Fibroblast of lung (primary cell): ENCODE measurements around the gene SUPT20HL2. TPM values are rescaled to one million over a fixed set of nuclear protein-coding genes. Genes with fewer than 3 reads are reported as not detected.
"Not testable (repeated sequence)": the region's sequence is repeated elsewhere in the genome, so short reads cannot be mapped to it uniquely, and the experiment has no call there.

ENCODE experiments used
- DNase-seq, 2 donors: peaks; one replicate each; pipeline versions ENCODE4 v3.0.0 to v3.0.0-alpha.2; 2010; ENCODE audit warnings: low read depth in 2 of 2
- H2AFZ ChIP-seq: 2 replicates; pipeline ENCODE4 v1.5.1; 2012; ENCODE audit warnings: low read length, control low read depth, inconsistent platforms
- H3K27ac ChIP-seq: 2 replicates; pipeline ENCODE4 v1.5.1; 2011; ENCODE audit warnings: low read length, control low read depth; ENCODE audit not compliant: insufficient read depth
- H3K27me3 ChIP-seq: 2 replicates; pipeline ENCODE4 v1.5.1; 2011; ENCODE audit warnings: mild to moderate bottlenecking, low read length; ENCODE audit not compliant: control insufficient read depth, insufficient read depth
- H3K36me3 ChIP-seq: 2 replicates; pipeline ENCODE4 v1.5.1; 2011; ENCODE audit warnings: low read length; ENCODE audit not compliant: control insufficient read depth, insufficient read depth
- H3K4me1 ChIP-seq: 2 replicates; pipeline ENCODE4 v1.5.1; 2011; ENCODE audit warnings: low read length; ENCODE audit not compliant: control insufficient read depth, insufficient read depth; ENCODE audit errors: extremely low read depth
- H3K4me2 ChIP-seq: 2 replicates; pipeline ENCODE4 v1.5.1; 2011; ENCODE audit warnings: low read length, control low read depth; ENCODE audit not compliant: insufficient read depth; ENCODE audit errors: extremely low read depth
- H3K4me3 ChIP-seq, 4 experiments: fragments of 200-600 bp in 1 of 4; sonication (generic) in 1 of 4; replicated peaks in 1 of 4; 2 replicates each; pipeline ENCODE4 v1.5.1; 2011 to 2016; ENCODE audit warnings: low read length in 4 of 4, low read depth in 3 of 4, mild to moderate bottlenecking in 3 of 4, control low read depth in 2 of 4, inconsistent platforms in 1 of 4, mixed read lengths in 1 of 4; ENCODE audit not compliant: insufficient read depth in 1 of 4; ENCODE audit errors: control extremely low read depth in 1 of 4
- H3K79me2 ChIP-seq: 2 replicates; pipeline ENCODE4 v1.5.1; 2012; ENCODE audit warnings: mild to moderate bottlenecking, low read length, inconsistent platforms; ENCODE audit not compliant: control insufficient read depth, insufficient read depth
- H3K9ac ChIP-seq: 2 replicates; pipeline ENCODE4 v1.5.1; 2011; ENCODE audit warnings: mild to moderate bottlenecking, low read length, control low read depth; ENCODE audit not compliant: insufficient read depth
- H3K9me3 ChIP-seq: 2 replicates; pipeline ENCODE4 v1.5.1; 2012; ENCODE audit warnings: low read depth, low read length; ENCODE audit not compliant: control insufficient read depth, insufficient read depth
- H4K20me1 ChIP-seq: 2 replicates; pipeline ENCODE4 v1.5.1; 2011; ENCODE audit warnings: low read length; ENCODE audit not compliant: control insufficient read depth, insufficient read depth; ENCODE audit errors: extremely low read depth
- CTCF ChIP-seq, 2 donors: IDR thresholded peaks in 1 of 2; conservative IDR thresholded peaks in 1 of 2; 1 replicate in 1 of 2; 2 replicates in 1 of 2; pipeline ENCODE4 v1.5.1; 2011 to 2012; ENCODE audit warnings: low read length in 2 of 2, control low read depth in 1 of 2, inconsistent platforms in 1 of 2, low read depth in 1 of 2, mild to moderate bottlenecking in 1 of 2
- EZH2 ChIP-seq: IDR thresholded peaks from 2 replicates; pipeline ENCODE4 v1.5.1; 2012; ENCODE audit warnings: low read length, control low read depth, mild to moderate bottlenecking; ENCODE audit errors: missing control alignments
- polyA minus RNA-seq: library from RNA; depleted of rRNA, polyadenylated mRNA; stranded (reverse); fragments of >200 nt; gene quantifications from 2 replicates; pipeline ENCODE4 v1.2.3, GENCODE V29; 2011; ENCODE audit warnings: low replicate concordance
- polyA plus RNA-seq, 2 donors: library from polyadenylated mRNA; depleted of rRNA in 1 of 2; stranded (reverse) in 1 of 2; unstranded in 1 of 2; fragments of >200 nt; gene quantifications; 2 replicates each; pipeline ENCODE4 v1.2.1, GENCODE V29; 2011 to 2012; ENCODE audit warnings: missing spikeins in 1 of 2
- total RNA-seq: library from RNA; depleted of rRNA; stranded (reverse); fragments of >200 nt; gene quantifications from 2 replicates; pipeline ENCODE4 v1.2.1, GENCODE V29; 2014

SUPT20HL2 gene
- total RNA-seq (not detected in 2 replicates), polyA plus RNA-seq (not detected in 2 replicates), polyA minus RNA-seq (not detected in 2 replicates)
- not detected in 2 replicates for polyA plus RNA-seq (2012)

DNA sequence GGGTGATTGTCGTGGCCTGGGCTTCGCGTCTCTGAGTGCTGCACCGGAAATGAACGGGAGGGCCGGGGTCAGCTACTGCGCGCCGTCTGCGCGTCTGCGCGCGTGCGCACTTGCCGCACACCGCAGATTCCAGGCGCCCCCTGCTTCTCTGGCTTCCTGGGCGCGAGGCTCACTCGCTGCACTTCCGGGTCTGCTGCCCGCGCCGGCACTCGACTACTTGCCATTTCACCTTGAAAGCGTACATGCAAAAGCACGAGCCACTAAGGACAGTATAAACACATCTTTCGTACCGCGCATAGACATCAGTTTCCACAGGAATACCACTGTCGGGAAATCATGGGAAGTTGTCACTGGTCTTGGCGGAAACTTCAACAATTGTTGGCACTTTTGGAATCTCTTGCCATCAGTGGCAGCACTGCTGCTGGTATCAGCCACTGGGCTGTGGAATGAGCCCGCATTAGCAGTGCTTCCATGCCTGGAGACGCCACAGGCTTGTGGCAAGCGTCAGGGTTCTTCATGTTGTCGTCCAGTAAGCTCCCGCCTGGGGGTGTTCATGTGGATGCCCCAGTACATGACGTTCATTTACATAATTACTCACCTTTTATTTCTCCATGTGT, at the start of gene SUPT20HL2:
Gene SUPT20HL2 (minus strand): TSS at position 51 of the 617 bp plus-strand sequence. CDS start 754 bp downstream, outside the sequence.
- H3K4me2 ChIP-seq: no peak within 1 kb of the TSS
- no peaks in the 10 kb centered on the region for H3K79me2 ChIP-seq
- no peaks in the 10 kb centered on the region for H3K36me3 ChIP-seq
- H3K9me3 ChIP-seq: no peaks in the 10 kb centered on the region
- H3K27ac ChIP-seq: no peak within 1 kb of the TSS
- no peaks in the 10 kb centered on the region for H4K20me1 ChIP-seq
- no peak for TF ChIP-seq CTCF (conservative IDR thresholded peaks at IDR 0.05 in 1 of 2, IDR thresholded peaks at IDR 0.05 in 1 of 2; ENCODE audit: low read depth in 1 of 2, low read length in 2 of 2)
- no peak for TF ChIP-seq EZH2
- no peak for DNase-seq
- H3K9ac ChIP-seq: no peak within 1 kb of the TSS
- H3K27me3 ChIP-seq: no peaks in the 10 kb centered on the region
- no peaks in the 10 kb centered on the region for H3K4me1 ChIP-seq
- no peak within 1 kb of the TSS for H2AFZ ChIP-seq
- no peak within 1 kb of the TSS for H3K4me3 ChIP-seq

DNA sequence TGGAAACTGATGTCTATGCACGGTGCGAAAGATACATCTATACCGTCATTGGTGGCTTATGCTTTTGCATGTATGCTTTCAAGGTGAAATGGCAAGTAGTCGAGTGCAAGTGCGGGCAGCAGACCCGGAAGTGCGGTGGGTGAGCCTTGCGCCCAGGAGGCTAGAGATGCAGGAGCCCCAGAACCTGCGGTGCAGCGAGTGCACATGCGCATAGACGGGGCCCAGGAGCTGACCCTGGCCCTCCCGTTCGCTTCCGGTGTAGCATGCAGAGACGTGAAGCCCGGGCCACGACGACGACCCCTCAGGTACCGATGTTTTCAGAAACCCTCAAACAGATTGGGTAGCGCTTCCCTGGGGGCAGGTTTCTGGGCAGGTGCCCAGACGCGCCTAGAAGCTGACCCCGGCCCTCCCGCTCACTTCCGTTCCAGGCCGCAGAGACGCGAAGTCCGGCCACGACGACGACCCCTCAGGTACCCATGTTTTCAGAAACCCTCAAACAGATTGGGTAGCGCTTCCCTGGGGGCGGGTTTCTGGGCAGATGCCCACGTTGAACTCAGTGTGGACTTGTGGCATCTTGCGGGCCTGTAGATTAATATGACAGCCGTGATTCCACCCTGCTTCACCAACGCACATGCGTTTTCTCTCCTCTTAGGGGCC, 48.3 kb upstream of the SUPT20HL2 start:
- not testable (repeated sequence) for H3K27ac ChIP-seq, DNase-seq, H3K4me2 ChIP-seq, H3K9me3 ChIP-seq, H3K9ac ChIP-seq, H2AFZ ChIP-seq, H4K20me1 ChIP-seq, H3K27me3 ChIP-seq, H3K79me2 ChIP-seq, H3K4me1 ChIP-seq, H3K36me3 ChIP-seq, H3K4me3 ChIP-seq

DNA sequence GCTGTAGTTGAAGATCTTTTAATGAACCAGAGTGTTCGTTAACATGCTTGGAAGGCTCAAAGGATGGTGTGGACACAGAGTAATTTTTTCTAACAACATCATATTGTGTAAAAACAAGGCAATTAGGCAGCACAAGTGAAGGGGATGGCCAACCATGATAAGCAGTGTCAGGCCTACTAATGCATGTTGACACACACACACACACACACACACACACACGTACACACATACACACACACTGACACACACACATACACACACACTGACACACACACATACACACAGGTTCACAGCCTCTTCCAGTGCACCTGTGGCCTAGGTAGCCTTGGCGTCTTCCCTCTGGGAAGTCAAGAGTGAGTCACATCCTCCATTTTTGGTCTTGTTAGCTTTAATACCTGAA, 46.4 kb upstream of the SUPT20HL2 start, which contains the start of gene SUPT20HL1:
Gene SUPT20HL1 (plus strand): TSS at position 368 of the 400 bp plus-strand sequence. CDS start 2,122 bp downstream, outside the sequence.
- TF ChIP-seq EZH2 (no peak), CTCF (conservative IDR thresholded peaks at IDR 0.05 in 1 of 2, IDR thresholded peaks at IDR 0.05 in 1 of 2; ENCODE audit: low read depth in 1 of 2, low read length in 2 of 2) (no peak)
- Histone ChIP-seq H3K27me3 (no peaks in the 10 kb centered on the region), H3K79me2 (no peaks in the 10 kb centered on the region), H3K9ac (no peak within 1 kb of the TSS), H3K4me3 (no peak within 1 kb of the TSS), H4K20me1 (no peaks in the 10 kb centered on the region), H3K9me3 (no peaks in the 10 kb centered on the region), H3K4me2 (no peak within 1 kb of the TSS), H3K27ac (no peak within 1 kb of the TSS), H2AFZ (no peak within 1 kb of the TSS), H3K4me1 (no peaks in the 10 kb centered on the region), H3K36me3 (no peaks in the 10 kb centered on the region)
- no peak for DNase-seq
